HG02884 (cell line): ENCODE measurements around the gene USPL1.

Experiments
- ATAC-seq: cut with Tn5 transposase; IDR thresholded peaks from one replicate; pipeline ENCODE4 v1.9.1; 2021; ENCODE audit warnings: mild to moderate bottlenecking, moderate library complexity; ENCODE audit not compliant: unreplicated experiment

USPL1 gene

DNA sequence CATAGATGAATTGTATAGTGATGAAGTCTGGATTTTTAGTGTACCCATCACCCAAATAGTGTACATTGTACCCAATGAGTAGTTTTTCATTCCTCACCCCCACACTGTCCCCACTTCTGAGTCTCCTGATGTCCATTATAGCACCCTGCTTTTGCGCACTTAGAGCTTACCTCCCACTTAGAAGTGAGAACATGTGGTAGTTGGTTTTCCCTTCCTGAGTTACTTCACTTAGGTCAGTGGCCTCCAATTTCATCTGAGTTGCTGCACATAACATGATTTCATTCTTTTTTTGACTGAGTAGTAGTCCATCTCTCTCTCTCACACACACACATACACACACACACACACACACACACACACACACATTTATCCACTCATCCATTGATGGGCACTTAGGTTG, 74.4 kb downstream of the USPL1 start:
- no peak for ATAC-seq

- peak; percentile 66 for ATAC-seq
These were observed 78.8 kb downstream of the USPL1 start for GRCh38 chr13:30696278-30697176.

DNA sequence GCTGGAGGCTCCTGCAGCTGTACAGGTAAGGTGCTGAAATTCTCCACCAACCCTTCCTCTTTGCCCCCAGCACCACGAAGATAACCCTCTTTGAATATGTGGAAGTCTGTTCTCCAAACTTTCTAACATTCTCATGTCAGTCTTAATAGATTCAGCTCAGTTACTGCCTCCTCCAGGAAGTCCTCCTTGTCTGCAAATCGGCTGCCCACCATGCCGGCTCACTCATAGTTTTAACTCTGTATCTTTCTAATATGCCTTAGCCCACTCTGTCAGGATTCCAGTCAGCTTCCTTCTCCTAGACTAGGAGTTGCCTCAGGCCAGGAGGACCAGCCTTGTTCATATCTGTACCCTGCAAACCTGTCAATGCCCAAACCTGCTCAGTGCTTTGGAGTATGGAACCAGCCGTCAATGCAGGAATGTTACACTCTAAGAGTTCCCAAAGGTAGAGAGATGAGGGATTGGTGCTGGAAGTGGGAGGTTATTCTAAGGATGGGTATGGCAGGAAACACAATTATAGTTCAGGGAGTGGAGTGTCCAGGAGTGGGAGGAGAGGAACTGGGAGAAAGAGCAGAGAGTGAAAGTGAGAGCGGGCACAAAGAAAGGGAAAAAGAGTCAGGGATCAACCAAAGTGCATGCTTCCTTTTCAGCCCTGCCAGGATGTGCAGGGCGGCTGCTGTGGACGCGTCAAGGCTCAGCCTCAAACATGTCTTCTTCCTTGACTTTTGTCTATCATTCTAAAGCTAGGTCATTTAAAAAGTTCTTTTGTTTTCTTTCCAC, 79.6 kb downstream of the USPL1 start:
- no peak for ATAC-seq

GRCh38 chr13:30697996-30698401, 80.3 kb downstream of the USPL1 start:
- no peak for ATAC-seq

DNA sequence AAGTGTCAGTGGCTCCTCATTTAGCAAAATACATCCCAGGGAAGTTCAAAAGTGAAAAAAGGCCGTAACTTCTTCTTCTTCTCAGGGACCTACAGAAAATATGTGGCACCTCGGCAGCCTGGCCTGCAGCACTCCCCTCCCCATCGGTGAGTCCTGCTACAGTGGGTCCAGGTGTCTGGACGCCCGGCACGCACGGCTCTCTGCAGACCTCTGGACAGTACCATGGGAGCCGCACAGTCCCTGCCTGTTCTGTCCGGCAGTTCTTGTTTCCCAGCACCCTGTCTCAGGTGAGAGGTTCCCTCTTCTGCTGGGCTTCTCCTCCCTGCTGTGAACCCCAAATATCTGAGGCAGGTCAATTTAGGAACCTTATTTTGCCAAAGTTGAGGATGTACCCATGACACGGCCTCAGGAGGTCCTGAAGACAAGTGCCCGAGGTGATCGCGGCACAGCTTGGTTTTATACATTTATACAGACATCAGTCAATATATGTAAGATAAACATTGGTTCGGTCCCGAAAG, 80.8 kb downstream of the USPL1 start:
- no peak for ATAC-seq

DNA sequence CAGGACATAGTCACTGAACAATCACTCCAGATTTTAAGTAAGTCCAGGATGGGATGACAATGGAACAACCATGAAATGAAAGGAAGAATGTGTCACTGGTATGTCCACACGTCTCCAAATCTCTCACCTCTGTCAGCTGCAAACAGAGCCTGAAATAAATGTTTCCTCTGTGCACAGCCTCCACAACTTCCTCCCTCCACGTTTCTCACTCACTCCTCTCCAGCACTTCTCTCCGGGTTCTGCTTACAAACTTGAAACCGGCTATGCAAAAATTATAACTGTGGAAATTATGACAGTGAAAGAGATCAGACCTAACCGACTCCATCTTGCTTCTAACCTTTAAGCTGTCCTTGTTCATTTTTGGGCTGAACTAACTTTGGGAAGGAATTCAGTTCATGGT, 82.6 kb downstream of the USPL1 start:
- ATAC-seq = no peak

DNA sequence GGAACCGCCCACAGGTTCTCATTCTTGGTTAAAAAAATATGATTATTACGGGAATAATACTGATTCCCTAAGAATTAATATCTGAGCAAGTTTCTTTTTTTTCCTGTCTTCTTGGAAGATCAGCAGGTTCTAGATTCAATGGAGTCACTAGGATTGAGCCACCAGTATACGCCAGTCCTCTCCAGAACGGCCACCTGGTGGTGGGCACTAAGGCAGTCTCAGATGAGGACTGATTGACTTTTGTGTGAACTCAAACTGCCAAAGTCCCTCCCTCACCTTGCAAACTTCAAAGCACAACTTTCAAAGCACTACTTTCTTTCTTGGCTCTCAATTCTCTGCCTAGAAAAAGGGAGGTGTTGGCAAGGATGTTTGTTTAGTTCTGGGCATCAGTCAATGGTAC, 84.3 kb downstream of the USPL1 start:
- no peak for ATAC-seq

GRCh38 chr13:30704596-30704995, 86.9 kb downstream of the USPL1 start:
- ATAC-seq = no peak

- ATAC-seq = no peak
These were observed 88.0 kb downstream of the USPL1 start for GRCh38 chr13:30705680-30706079.

DNA sequence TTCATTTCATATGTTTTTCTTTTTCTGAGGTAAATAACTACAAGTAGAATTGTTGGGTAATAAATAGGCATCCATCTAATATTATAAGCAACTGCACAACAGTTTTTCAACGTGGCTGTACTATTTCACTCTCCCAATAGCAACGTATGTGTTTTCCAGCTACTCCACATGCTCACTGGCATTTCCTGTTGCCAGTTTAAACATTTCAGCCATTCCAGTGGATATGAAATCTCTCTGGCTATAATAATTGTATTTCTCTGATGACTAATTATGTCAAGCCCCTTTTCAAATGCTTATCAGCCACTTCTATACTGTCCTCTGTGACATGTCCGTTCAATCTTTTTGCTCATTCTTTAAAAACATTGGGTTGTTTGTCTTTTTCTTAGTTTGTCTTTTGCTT, 90.8 kb downstream of the USPL1 start:
- ATAC-seq = no peak
